NT2/D1 (cell line): ENCODE data around the gene MAST4.

ENCODE experiments used
- DNase-seq: peaks from one replicate; pipeline ENCODE4 v3.0.0-alpha.2; 2011; ENCODE audit warnings: low read depth, low spot score
- H3K27me3 ChIP-seq: 2 replicates; pipeline ENCODE4 v1.6.0; 2011; ENCODE audit warnings: mild to moderate bottlenecking; ENCODE audit not compliant: insufficient read length, insufficient read depth
- H3K36me3 ChIP-seq: 2 replicates; pipeline ENCODE4 v1.6.1; 2011; ENCODE audit warnings: mild to moderate bottlenecking, low read length, mixed read lengths; ENCODE audit not compliant: insufficient read depth, insufficient read length
- H3K4me1 ChIP-seq: 2 replicates; pipeline ENCODE4 v1.5.1; 2011; ENCODE audit not compliant: insufficient read depth, insufficient read length
- H3K4me3 ChIP-seq: 2 replicates; pipeline ENCODE4 v1.5.1; 2011; ENCODE audit warnings: low read depth; ENCODE audit not compliant: insufficient read length
- H3K9ac ChIP-seq: 2 replicates; pipeline ENCODE4 v1.6.0; 2011; ENCODE audit warnings: low read depth; ENCODE audit not compliant: insufficient read length
- H3K9me3 ChIP-seq: 2 replicates; pipeline ENCODE4 v1.5.1; 2011; ENCODE audit warnings: mild to moderate bottlenecking, low read length; ENCODE audit not compliant: insufficient read depth
- SUZ12 ChIP-seq: IDR thresholded peaks from 2 replicates; pipeline ENCODE4 v1.6.1; 2011; ENCODE audit not compliant: insufficient read length, insufficient read depth; ENCODE audit errors: extremely low read depth
- YY1 ChIP-seq: IDR thresholded peaks from 2 replicates; pipeline ENCODE4 v1.6.1; 2011; ENCODE audit not compliant: insufficient read length, insufficient read depth
- ZNF274 ChIP-seq: IDR thresholded peaks from 2 replicates; pipeline ENCODE4 v1.6.1; 2011; ENCODE audit warnings: mild to moderate bottlenecking, low read depth, low read length

MAST4 gene

GRCh38 chr5:66966439-66966838, 370.2 kb downstream of the MAST4 start:
- DNase-seq = no peak
- H3K27me3 ChIP-seq = no peaks in the 10 kb centered on the region
- H3K4me3 ChIP-seq = no peak overlapping the region
- H3K36me3 ChIP-seq = no peaks in the 10 kb centered on the region
- no peaks in the 10 kb centered on the region for H3K9me3 ChIP-seq
- H3K9ac ChIP-seq = no peak overlapping the region
- no peaks in the 10 kb centered on the region for H3K4me1 ChIP-seq
- TF ChIP-seq SUZ12 (no peak), ZNF274 (no peak), YY1 (no peak)

- H3K9ac ChIP-seq = no peak overlapping the region
- no peak for DNase-seq
- no peaks in the 10 kb centered on the region for H3K36me3 ChIP-seq
- TF ChIP-seq SUZ12 (no peak), ZNF274 (no peak), YY1 (no peak)
- H3K4me3 ChIP-seq = no peak overlapping the region
- H3K4me1 ChIP-seq = no peaks in the 10 kb centered on the region
- H3K9me3 ChIP-seq = no peaks in the 10 kb centered on the region
- H3K27me3 ChIP-seq = no peaks in the 10 kb centered on the region
Measured at GRCh38 chr5:66967102-66967501, 370.9 kb downstream of the MAST4 start.

- Histone ChIP-seq H3K4me3 (no peak overlapping the region), H3K9ac (no peak overlapping the region), H3K4me1 (no peaks in the 10 kb centered on the region), H3K27me3 (no peaks in the 10 kb centered on the region), H3K9me3 (no peaks in the 10 kb centered on the region), H3K36me3 (no peaks in the 10 kb centered on the region)
- DNase-seq = no peak
- TF ChIP-seq YY1 = no peak
- no peak for TF ChIP-seq ZNF274
- no peak for TF ChIP-seq SUZ12
Measured at GRCh38 chr5:66967826-66968262, 371.7 kb downstream of the MAST4 start.

- no peak for TF ChIP-seq YY1
- no peak for TF ChIP-seq ZNF274
- no peak for TF ChIP-seq SUZ12
Measured at GRCh38 chr5:66969484-66969883, 373.3 kb downstream of the MAST4 start.

GRCh38 chr5:66969963-66970362, 373.8 kb downstream of the MAST4 start:
- H3K4me1 ChIP-seq = no peaks in the 10 kb centered on the region
- no peaks in the 10 kb centered on the region for H3K36me3 ChIP-seq
- no peak overlapping the region for H3K4me3 ChIP-seq
- H3K9ac ChIP-seq = no peak overlapping the region
- TF ChIP-seq ZNF274 (no peak), SUZ12 (no peak), YY1 (no peak)
- H3K9me3 ChIP-seq = no peaks in the 10 kb centered on the region
- DNase-seq = no peak
- no peaks in the 10 kb centered on the region for H3K27me3 ChIP-seq

More at GRCh38 chr5:66969484-66969883, 373.3 kb downstream of the MAST4 start:
- Histone ChIP-seq H3K4me1 (no peaks in the 10 kb centered on the region), H3K27me3 (no peaks in the 10 kb centered on the region), H3K9me3 (no peaks in the 10 kb centered on the region), H3K4me3 (no peak overlapping the region), H3K36me3 (no peaks in the 10 kb centered on the region), H3K9ac (no peak overlapping the region)
- no peak for DNase-seq

GRCh38 chr5:66972004-66972403, 375.8 kb downstream of the MAST4 start:
- Histone ChIP-seq H3K27me3 (no peaks in the 10 kb centered on the region), H3K36me3 (no peaks in the 10 kb centered on the region), H3K9ac (no peak overlapping the region), H3K9me3 (no peaks in the 10 kb centered on the region), H3K4me3 (no peak overlapping the region), H3K4me1 (no peaks in the 10 kb centered on the region)
- TF ChIP-seq SUZ12 (no peak), ZNF274 (no peak), YY1 (no peak)
- no peak for DNase-seq

- H3K4me1 ChIP-seq = no peaks in the 10 kb centered on the region
- no peak overlapping the region for H3K4me3 ChIP-seq
- no peaks in the 10 kb centered on the region for H3K36me3 ChIP-seq
- H3K27me3 ChIP-seq = no peaks in the 10 kb centered on the region
- TF ChIP-seq YY1 (no peak), SUZ12 (no peak), ZNF274 (no peak)
- no peak overlapping the region for H3K9ac ChIP-seq
- no peak for DNase-seq
- no peaks in the 10 kb centered on the region for H3K9me3 ChIP-seq
Measured at GRCh38 chr5:66974256-66974655, 378.1 kb downstream of the MAST4 start.
